ENCODE data around the gene ADCY7.

The ADCY7 gene

DNA sequence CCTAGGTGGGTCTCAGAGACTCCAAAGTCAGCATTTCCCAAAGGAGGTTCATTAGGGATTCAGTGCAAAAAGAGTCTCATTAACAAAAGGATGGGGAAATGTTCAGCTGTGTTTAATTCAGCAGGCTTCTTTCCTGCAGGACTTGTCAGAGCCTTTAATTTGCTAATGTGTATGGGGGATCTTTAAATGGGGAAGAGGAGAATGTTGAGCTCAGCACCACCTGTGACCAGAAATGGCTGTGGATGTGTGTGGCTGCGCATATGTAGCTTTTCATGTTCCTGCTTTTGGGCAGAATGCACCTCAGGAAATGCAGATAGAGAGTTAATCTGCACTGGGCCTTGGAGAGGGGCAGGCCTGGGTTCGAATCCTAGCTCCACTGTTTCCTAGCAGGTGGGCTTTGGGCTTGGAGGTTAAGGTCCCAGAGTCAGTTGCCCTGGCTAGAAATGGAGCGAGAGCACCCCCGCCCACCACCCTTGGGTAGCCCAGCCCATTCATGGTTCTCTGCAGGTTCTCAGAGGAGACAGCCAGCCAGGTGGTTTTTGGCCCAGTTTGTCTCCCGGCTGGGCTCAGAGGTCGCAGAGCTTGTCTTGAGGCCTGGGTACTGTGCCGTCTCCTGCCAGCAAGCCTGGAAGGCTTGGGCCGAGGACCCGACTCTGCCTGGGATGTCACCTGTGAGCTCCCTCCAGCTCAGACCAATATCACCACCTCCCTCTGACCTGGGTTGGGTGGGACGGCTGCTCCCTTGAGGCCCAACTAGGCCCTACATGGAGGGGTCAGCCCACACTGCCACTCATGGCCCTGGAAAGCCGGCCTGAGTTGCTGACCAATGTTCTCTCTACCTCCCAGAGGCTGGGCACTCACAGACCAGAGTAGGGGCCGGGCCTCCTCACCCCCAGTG lies 9.3 kb downstream of the ADCY7 start:
- no peak for DNase-seq (ENCODE audit: extremely low read depth, low read depth)
- H3K4me3 ChIP-seq (replicated peaks; ENCODE audit: low read depth, low read length): no peak overlapping the region

DNA sequence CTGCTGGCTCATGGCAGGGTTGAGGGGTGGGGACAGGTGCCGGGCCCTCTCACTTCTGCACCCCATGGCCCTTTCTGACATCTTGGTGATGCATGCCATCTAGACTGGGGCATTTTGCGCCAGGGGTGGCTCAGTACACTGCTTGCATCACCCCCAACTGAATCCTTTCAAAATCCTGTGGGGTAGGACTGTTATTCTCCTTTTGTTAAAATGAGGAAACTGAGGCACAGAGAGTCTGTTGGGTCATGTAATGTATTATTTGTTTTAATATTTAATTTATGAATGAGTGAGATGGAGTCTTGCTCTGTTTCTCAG lies 9.9 kb downstream of the ADCY7 start:
- no peak overlapping the region for H3K4me3 ChIP-seq (replicated peaks; ENCODE audit: low read depth, low read length)
- DNase-seq (ENCODE audit: extremely low read depth, low read depth): no peak
- TF ChIP-seq, protein P1, sequence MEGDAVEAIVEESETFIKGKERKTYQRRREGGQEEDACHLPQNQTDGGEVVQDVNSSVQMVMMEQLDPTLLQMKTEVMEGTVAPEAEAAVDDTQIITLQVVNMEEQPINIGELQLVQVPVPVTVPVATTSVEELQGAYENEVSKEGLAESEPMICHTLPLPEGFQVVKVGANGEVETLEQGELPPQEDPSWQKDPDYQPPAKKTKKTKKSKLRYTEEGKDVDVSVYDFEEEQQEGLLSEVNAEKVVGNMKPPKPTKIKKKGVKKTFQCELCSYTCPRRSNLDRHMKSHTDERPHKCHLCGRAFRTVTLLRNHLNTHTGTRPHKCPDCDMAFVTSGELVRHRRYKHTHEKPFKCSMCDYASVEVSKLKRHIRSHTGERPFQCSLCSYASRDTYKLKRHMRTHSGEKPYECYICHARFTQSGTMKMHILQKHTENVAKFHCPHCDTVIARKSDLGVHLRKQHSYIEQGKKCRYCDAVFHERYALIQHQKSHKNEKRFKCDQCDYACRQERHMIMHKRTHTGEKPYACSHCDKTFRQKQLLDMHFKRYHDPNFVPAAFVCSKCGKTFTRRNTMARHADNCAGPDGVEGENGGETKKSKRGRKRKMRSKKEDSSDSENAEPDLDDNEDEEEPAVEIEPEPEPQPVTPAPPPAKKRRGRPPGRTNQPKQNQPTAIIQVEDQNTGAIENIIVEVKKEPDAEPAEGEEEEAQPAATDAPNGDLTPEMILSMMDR (IDR thresholded peaks at IDR 0.05; ENCODE audit: low read depth, low read length, missing control alignments): no peak

More for the DNA sequence above, 9.3 kb downstream of the ADCY7 start:
- TF ChIP-seq, protein P1 (IDR thresholded peaks at IDR 0.05; ENCODE audit: low read depth, low read length, missing control alignments): no peak

DNA sequence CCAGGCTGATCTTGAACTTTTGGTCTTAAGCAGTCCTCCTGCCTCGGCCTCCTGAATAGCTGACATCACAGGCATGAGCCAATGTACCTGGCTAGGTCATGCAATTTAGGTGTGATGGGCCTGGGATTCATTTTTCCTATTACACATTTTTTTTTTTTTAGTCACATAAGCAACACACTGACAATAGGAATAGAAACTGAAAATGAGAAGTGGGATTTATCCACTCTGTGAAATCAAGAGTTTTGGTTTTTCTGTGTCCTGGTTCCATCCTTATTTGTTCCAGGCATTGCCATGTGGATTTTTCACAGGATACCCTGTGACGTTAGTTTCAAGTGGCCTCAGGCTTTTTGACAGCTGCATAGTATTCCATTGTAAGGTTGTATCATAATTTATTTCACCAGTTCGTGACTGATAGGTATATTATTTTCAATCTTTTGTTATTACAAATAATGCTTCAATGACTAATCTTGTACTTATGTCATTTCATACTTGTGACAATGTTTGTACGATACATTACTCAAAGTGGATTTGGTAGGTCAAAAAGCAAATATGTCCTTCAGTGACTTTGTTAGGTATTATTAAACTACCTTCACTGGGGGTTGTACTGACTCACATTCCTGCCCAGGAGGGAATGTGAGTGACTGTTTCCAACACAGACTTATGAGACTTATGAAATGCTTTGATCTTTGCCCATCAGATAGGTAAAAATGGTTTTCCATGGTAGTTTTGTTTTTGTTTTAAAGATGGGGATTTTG lies 10.6 kb downstream of the ADCY7 start:
- no peak overlapping the region for H3K4me3 ChIP-seq (replicated peaks; ENCODE audit: low read depth, low read length)
- no peak for DNase-seq (ENCODE audit: extremely low read depth, low read depth)
- TF ChIP-seq, protein P1 (IDR thresholded peaks at IDR 0.05; ENCODE audit: low read depth, low read length, missing control alignments): no peak

DNA sequence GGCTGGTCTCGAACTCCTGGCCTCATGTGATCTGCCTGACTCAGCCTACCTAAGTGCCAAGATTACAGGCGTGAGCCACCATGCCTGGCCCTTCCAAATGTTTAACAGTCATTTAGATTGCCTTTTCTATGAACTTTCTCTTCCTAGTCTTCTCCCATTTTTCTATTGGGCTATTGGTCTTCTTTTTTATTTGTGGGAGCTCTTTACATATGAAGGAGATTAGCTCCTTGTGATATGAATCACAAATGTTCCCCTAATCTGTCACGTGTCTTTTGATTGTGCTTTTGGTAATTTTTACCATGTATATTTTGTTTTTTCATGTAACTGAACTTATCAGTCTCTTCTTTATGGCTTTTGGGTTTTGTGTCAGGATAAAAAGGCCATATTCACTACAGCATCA lies 11.9 kb downstream of the ADCY7 start:
- H3K4me3 ChIP-seq (replicated peaks; ENCODE audit: low read depth, low read length): no peak overlapping the region
- TF ChIP-seq, protein P1 (IDR thresholded peaks at IDR 0.05; ENCODE audit: low read depth, low read length, missing control alignments): no peak
- DNase-seq (ENCODE audit: extremely low read depth, low read depth): no peak

DNA sequence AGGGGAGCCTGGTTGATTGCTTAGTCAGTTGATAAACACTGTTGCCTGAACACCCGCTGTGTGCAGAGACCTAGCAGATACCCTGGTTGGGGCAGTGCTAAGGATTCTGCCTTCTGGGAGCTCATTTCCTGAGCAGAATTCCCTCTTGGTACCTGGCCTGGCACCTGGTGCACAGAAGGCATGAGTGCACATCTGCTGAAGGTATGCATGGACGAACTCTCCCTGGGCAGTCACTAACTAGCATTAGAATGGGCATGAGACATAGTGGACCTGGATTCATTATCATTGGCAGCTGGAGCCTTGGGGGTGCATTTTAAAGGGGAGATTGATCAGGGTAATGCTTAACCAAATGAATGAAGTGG lies 13.1 kb downstream of the ADCY7 start:
- no peak overlapping the region for H3K4me3 ChIP-seq (replicated peaks; ENCODE audit: low read depth, low read length)
- TF ChIP-seq, protein P1 (IDR thresholded peaks at IDR 0.05; ENCODE audit: low read depth, low read length, missing control alignments): no peak
- DNase-seq (ENCODE audit: extremely low read depth, low read depth): no peak

DNA sequence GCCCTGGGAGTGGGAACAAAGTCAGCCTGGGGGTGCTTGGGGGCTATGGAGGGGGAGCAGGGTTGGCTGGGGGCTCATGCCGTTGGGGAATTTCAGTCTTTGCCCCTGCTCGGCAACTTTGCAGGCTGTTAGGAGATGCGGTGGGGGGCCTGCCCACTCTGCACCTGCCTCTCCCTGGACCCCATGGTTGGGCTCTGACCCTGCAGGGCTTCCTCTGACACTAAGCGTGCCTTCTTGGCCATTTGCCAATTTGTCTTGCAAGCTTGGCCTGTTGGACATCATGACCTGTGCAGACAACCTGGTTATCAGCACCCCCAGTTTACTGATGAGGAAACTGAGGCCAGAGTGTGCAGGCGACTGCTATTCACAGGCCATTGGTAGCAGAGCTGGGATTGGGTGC lies 14.6 kb downstream of the ADCY7 start:
- no peak overlapping the region for H3K4me3 ChIP-seq (replicated peaks; ENCODE audit: low read depth, low read length)
- TF ChIP-seq, protein P1 (IDR thresholded peaks at IDR 0.05; ENCODE audit: low read depth, low read length, missing control alignments): no peak
- no peak for DNase-seq (ENCODE audit: extremely low read depth, low read depth)
